Smooth muscle cell (in vitro differentiated cells): ENCODE measurements around the gene WRAP73. TPM values are rescaled to one million over a fixed set of nuclear protein-coding genes. Genes with fewer than 3 reads are reported as not detected.

ENCODE experiments used
- DNase-seq: peaks from one replicate; lab custom pipeline; 2025; ENCODE audit not compliant: unreplicated experiment; lab: John Stamatoyannopoulos, UW
- H2AFZ ChIP-seq: fragments of 200-600 bp; sonication (generic); 2 replicates; pipeline ENCODE4 v1.6.0; 2016; ENCODE audit warnings: antibody characterized with exemption, low read depth, mild to moderate bottlenecking
- H3F3A ChIP-seq: fragments of 200-600 bp; sonication (generic); 2 replicates; pipeline ENCODE4 v1.6.0; 2017; ENCODE audit warnings: antibody characterized with exemption, low read depth
- H3K27ac ChIP-seq: fragments of 200-600 bp; sonication (generic); 2 replicates; pipeline ENCODE4 v1.5.1; 2016; ENCODE audit warnings: low read depth, mild to moderate bottlenecking
- H3K27me3 ChIP-seq: fragments of 200-600 bp; sonication (generic); 2 replicates; pipeline ENCODE4 v1.6.1; 2016; ENCODE audit warnings: low read depth, mild to moderate bottlenecking
- H3K36me3 ChIP-seq: fragments of 200-600 bp; sonication (generic); 2 replicates; pipeline ENCODE4 v1.5.1; 2016; ENCODE audit warnings: low read depth
- H3K4me1 ChIP-seq: fragments of 200-600 bp; sonication (generic); 2 replicates; pipeline ENCODE4 v1.5.1; 2016; ENCODE audit warnings: low read depth
- H3K4me2 ChIP-seq: fragments of 200-600 bp; sonication (generic); 2 replicates; pipeline ENCODE4 v1.6.0; 2016; ENCODE audit warnings: mild to moderate bottlenecking
- H3K4me3 ChIP-seq: fragments of 200-600 bp; sonication (generic); 2 replicates; pipeline ENCODE4 v1.5.1; 2016; ENCODE audit warnings: mild to moderate bottlenecking
- H3K79me2 ChIP-seq: fragments of 200-600 bp; sonication (generic); 2 replicates; pipeline ENCODE4 v1.6.0; 2016; ENCODE audit warnings: low read depth, mild to moderate bottlenecking
- H3K9ac ChIP-seq: fragments of 200-600 bp; sonication (generic); 2 replicates; pipeline ENCODE4 v1.6.0; 2016; ENCODE audit warnings: low read depth
- H3K9me3 ChIP-seq: fragments of 200-600 bp; sonication (generic); replicated peaks from 2 replicates; pipeline ENCODE4 v1.5.1; 2016; ENCODE audit warnings: low read depth
- H4K20me1 ChIP-seq: fragments of 200-600 bp; sonication (generic); 2 replicates; pipeline ENCODE4 v1.6.0; 2016; ENCODE audit warnings: low read depth
- WGBS: methylation state at CpG from one replicate; pipeline ENCODE4 v1.1.7; 2016; ENCODE audit warnings: low lambda C conversion rate; 5-methylcytosine and 5-hydroxymethylcytosine counted together
- polyA plus RNA-seq: library from polyadenylated mRNA; unstranded; fragments of >200 nt; fragmentation: Nextera tagmentation; extraction: Ambion mirVana; gene quantifications from 2 replicates; pipeline ENCODE4 v1.2.1, GENCODE V29; 2016
- total RNA-seq: library from RNA; depleted of rRNA; stranded (reverse); fragments of >200 nt; gene quantifications from 2 replicates; pipeline ENCODE4 v1.2.3, GENCODE V29; 2014
- TF ChIP-seq, protein P1 (sequence below): fragments of 200-600 bp; sonication (generic); IDR thresholded peaks from 2 replicates; pipeline ENCODE4 v1.5.1; 2017; ENCODE audit warnings: borderline replicate concordance, mild to moderate bottlenecking, antibody characterized with exemption; ENCODE audit not compliant: insufficient read depth, poor library complexity, severe bottlenecking

WRAP73 gene
- total and polyA plus RNA-seq, 2 experiments from 2014 or later: 17.2 to 20.8 TPM

DNA sequence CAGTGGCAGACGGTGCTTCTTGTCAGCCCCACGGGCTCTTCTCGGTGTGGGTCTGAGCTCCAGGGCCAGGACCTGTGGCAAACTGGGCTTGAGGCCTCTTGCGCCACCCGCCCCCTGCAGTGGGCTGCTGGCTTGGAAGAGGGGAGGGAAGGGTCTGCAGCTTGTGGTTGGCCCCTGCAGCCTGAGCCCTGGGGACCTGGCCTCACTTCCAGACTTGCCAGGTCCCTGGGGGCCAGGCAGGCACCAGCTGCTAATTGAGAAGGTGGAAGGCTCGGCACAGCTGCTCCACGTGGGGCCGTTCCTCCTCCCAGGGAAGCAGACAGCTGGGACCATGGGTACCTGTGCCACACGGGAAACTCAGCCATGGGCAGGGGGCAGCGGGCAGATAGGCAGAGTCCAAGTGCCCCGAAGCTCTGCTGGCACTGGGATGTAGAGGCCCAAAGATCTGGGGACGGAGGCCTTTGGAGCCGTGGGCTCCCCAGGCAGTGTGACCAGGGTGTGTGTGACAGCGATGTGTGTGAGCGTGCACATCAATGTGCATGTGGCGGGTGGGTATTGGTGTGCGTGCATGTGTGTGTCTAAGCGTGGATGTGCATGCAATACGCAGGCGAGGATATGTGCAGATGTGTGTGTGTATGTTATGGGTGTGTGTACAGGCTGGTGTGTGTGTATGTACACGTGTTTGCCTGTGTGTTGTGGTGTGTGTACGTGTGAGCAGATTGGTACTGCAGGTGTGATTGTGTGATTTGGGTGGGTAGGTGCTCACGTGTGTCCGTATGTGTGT lies 41.7 kb upstream of the WRAP73 start:
- Histone ChIP-seq H3K36me3 (no peaks in the 10 kb centered on the region), H3K9me3 (no peaks in the 10 kb centered on the region), H2AFZ (no peak overlapping the region), H3K9ac (no peak overlapping the region), H3K4me3 (no peak overlapping the region), H3K79me2 (no peaks in the 10 kb centered on the region), H3K4me1 (no peaks in the 10 kb centered on the region), H4K20me1 (no peaks in the 10 kb centered on the region), H3K27me3 (no peaks in the 10 kb centered on the region), H3K4me2 (no peak overlapping the region), H3K27ac (no peak overlapping the region), H3F3A (no peaks in the 10 kb centered on the region)
- 86% methylated on average over 24 of the region's 24 CpGs for WGBS
- no peak for DNase-seq
- TF ChIP-seq, protein P1, sequence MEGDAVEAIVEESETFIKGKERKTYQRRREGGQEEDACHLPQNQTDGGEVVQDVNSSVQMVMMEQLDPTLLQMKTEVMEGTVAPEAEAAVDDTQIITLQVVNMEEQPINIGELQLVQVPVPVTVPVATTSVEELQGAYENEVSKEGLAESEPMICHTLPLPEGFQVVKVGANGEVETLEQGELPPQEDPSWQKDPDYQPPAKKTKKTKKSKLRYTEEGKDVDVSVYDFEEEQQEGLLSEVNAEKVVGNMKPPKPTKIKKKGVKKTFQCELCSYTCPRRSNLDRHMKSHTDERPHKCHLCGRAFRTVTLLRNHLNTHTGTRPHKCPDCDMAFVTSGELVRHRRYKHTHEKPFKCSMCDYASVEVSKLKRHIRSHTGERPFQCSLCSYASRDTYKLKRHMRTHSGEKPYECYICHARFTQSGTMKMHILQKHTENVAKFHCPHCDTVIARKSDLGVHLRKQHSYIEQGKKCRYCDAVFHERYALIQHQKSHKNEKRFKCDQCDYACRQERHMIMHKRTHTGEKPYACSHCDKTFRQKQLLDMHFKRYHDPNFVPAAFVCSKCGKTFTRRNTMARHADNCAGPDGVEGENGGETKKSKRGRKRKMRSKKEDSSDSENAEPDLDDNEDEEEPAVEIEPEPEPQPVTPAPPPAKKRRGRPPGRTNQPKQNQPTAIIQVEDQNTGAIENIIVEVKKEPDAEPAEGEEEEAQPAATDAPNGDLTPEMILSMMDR: no peak

DNA sequence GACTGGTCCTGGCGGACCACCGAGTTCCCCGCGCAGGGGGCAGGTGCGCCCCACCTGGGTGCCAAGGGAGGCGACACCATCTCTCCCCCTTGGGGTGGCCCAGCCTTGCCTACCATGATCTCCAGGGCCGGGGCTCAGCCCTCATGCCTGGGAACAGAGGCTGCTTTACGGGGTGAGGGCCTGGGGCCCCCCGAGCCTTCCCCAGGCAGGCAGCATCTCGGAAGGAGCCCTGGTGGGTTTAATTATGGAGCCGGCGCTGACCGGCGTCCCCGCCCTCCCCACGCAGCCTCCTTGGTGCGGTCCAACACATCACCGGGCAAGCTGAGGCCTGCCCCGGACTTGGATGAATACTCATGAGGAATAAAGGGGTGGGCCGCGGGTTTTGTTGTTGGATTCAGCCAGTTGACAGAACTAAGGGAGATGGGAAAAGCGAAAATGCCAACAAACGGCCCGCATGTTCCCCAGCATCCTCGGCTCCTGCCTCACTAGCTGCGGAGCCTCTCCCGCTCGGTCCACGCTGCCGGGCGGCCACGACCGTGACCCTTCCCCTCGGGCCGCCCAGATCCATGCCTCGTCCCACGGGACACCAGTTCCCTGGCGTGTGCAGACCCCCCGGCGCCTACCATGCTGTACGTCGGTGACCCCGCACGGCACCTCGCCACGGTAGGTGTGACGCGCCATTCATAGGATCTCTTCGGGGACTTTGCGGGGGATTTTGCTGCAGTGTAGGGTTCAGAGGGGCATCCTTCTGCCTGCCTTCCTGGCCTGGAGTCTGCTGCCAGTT lies 40.6 kb upstream of the WRAP73 start:
- Histone ChIP-seq H3K4me3 (no peak overlapping the region), H3K27ac (no peak overlapping the region), H3K27me3 (no peaks in the 10 kb centered on the region), H3K9ac (no peak overlapping the region), H3K79me2 (no peaks in the 10 kb centered on the region), H3K9me3 (no peaks in the 10 kb centered on the region), H4K20me1 (no peaks in the 10 kb centered on the region), H3F3A (no peaks in the 10 kb centered on the region), H3K4me1 (no peaks in the 10 kb centered on the region), H3K4me2 (no peak overlapping the region), H3K36me3 (no peaks in the 10 kb centered on the region), H2AFZ (no peak overlapping the region)
- whole genome bisulfite sequencing: 92% methylated on average over 49 of the region's 50 CpGs
- no peak for DNase-seq
- TF ChIP-seq, protein P1: no peak

DNA sequence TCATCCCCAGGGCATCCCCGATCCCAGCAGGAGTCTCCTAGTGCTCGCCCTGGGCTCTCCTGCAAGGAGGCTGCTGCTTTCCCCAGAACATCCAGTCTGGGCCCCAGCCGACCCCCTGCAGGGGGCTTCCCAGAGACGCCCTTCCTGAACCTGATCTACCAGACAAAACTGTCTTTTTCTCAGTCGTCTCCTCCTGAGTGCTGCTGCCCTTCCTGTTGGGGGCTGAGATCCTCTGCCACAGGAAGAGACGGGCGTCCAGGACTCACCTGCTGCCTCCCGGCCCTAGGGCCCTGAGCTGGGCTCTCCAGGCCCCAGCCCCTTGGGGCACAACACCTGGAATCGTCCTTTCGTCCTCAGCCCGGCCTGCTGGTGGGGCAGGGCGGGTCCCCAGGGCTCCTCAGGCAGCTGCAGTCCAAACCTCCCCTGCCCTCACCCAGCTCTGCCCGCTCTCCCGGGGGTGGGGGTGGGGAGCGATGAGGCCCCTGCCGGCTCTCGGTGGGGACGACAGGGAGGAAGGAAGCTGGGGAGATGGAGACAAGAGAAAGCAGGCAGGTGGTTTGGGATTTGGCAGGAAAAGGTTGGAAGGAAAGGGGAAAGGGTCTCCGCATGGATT lies 39.3 kb upstream of the WRAP73 start:
- H3K4me1 ChIP-seq: no peaks in the 10 kb centered on the region
- H3K27ac ChIP-seq: no peak overlapping the region
- H3K9me3 ChIP-seq: no peaks in the 10 kb centered on the region
- TF ChIP-seq, protein P1: no peak
- H3K4me3 ChIP-seq: no peak overlapping the region
- no peaks in the 10 kb centered on the region for H3F3A ChIP-seq
- no peak overlapping the region for H3K4me2 ChIP-seq
- H4K20me1 ChIP-seq: no peaks in the 10 kb centered on the region
- 71% methylated on average over 19 of the region's 19 CpGs for WGBS
- no peak overlapping the region for H2AFZ ChIP-seq
- no peak overlapping the region for H3K9ac ChIP-seq
- DNase-seq: no peak
- no peaks in the 10 kb centered on the region for H3K27me3 ChIP-seq
- H3K36me3 ChIP-seq: no peaks in the 10 kb centered on the region
- H3K79me2 ChIP-seq: no peaks in the 10 kb centered on the region
